Left colon (tissue), 2 donors: ENCODE measurements around the gene HTR6. TPM values are rescaled to one million over a fixed set of nuclear protein-coding genes. Genes with fewer than 3 reads are reported as not detected.

Source experiments
- ATAC-seq: fragments of 200-7000 bp; cut with Tn5 transposase; one replicate; pipeline ENCODE4 v1.9.1; 2020; ENCODE audit warnings: mild to moderate bottlenecking, moderate library complexity
- DNase-seq, 2 donors: peaks; one replicate each; pipeline ENCODE4 v3.0.0-alpha.2; 2020
- intact Hi-C, 2 donors: fragments of 100-400 bp; cut with DNase I in 1 of 2; cut with micrococcal nuclease in 1 of 2; formaldehyde crosslinking; loops; one replicate each; pipeline versions ENCODE4 v1.11.2 to v1.14.0; 2022; cut with DNase I, micrococcal nuclease
- total RNA-seq, 2 donors: library from RNA; stranded (reverse); fragmentation: NEBNext Ultra II Directional; extraction: Animal tissue kit (Norgen Biotek cat#: 25700); gene quantifications; one replicate each; pipeline ENCODE4 v1.2.1, GENCODE V29; 2021
- donor health status: DM: no; HTN: no; CAD: no.
- donor health status: DM: yes; HTN: yes; CAD: no.

The HTR6 gene
- total RNA-seq, 2 donors from 2014 or later: not detected

DNA sequence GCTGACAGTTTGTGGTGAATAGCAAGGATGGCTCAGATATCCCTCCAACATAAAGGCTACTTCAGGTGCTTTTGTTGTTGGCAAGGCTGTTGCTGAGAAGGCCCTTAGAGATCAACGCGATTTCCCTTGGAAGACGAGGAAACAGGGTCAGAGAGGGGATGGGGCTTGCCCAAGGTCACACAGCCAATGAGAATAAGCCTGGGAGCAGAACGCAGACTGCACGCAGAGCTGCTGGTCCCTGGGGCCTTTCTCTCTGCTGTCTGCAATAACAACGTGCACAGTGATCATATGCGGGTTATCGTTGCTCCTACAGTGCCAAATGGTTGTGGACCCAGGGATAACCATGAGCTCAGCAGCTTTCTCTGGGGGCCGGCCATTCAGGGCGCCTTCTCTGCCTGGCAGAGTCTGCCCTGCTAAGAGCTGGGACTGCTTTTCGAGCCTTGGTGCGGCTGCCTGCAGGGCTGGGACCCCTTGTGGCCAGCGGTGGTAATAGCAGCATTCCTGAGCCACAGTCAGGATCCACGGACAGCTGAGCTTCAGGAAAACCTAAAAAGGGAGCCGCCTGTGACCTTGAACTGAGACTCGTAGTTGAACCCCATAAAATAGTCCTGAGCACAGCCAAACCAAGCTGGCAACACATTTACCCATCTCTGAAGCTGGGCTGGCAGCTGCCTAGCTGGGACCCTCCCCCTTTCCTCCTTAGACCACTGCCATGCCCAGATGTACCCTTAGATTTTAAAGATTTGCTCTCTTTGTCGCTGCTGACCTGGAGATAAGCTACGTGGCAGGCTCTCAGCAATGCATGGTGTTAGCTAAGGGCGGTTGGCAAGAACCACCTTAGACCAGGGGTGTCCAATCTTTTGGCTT is 39.8 kb downstream of the HTR6 start:
- intact Hi-C loops: no loop called here
- ATAC-seq: peak; percentile 96
- peak; percentile 54 to 75 for DNase-seq

DNA sequence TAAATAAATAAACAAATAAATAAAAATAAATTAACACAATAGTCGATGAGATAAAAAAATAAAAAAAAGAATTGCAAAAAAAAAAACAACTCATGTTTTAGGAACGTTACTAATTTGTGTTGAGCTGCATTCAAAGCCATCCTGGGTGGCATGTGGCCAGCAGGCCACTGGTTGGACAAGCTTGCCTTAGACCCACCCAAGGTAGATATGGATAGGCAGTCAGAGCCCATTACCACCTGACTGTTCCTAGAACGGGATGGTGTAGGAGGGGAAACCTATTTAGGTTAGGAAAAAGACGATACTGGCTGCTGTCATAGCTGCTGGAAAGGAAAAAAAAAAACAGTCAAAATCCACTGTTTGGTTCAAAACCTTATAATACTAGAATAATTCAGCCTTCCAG is 40.8 kb downstream of the HTR6 start:
- no peak for ATAC-seq
- DNase-seq: no peak
- intact Hi-C loops: no loop called here

- intact Hi-C loops: no loop called here
- DNase-seq (no peak), ATAC-seq (no peak)
Measured at GRCh38 chr1:19706136-19706535, 41.5 kb downstream of the HTR6 start.

DNA sequence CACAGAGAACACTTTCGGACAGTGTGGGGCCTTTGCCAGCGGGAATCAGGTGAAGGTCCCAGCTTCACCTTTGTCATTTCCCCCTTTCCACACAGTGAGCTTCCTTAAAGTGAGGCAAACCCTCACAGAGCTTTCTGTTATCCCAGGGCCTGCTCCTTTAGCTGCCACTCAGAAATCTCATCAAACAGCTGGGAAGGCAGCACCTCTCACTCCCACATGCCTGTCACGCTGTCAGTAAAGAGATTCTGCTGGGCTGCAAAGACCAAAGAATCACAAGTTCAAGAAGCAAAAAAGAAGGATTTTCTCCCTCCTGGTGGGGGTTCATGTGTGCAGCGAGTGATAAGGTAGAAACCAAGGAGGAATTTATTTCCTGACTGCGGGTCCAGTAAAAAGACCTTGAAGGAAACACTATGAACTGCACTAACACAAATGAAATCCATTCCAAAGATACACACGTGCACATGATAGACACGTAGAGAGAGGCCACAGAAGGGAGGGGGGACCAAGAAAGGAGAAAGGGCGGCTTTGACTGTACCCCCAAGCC is 44.0 kb downstream of the HTR6 start:
- intact Hi-C loops: no loop called here
- ATAC-seq (no peak), DNase-seq (no peak)

- ATAC-seq: no peak
- intact Hi-C loops: no loop called here
- DNase-seq: no peak
Measured at GRCh38 chr1:19709260-19709793, 44.7 kb downstream of the HTR6 start.

DNA sequence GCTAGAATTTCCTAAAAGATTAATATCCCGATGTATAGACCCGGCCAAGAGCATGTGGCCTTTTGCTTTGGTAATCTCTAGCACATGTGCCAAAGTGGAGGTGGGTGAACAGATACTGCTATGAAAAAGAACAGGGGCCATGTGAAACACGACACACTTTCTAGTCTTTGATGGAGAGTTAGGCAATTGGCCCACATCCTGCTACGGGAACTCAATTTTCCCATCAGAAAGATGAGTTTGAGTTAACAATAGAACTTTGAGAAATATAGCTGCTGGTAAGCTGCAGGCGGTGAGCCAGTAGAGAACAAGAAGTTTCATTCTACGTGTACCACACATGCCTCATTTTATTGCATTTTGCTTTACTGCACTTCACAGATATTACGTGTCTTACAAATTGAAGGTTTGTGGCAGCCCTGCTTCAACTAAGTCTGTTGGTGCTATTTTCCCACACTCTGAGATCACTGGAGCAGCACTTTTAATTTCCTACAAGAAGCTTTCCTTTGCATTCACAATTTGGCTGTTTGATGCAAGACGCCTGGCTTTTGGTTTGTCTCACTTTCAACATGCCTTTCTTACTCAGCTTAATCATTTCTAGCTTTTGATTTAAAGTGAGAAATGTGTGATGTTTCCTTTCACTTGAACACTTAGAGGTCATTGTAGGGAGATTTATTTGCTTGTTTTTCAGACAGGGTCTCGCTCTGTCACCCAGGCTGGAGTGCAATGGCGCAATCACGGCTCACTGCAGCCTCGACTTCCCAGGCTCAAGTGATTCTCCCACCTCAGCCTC is 46.3 kb downstream of the HTR6 start:
- DNase-seq: no peak
- ATAC-seq: no peak
- intact Hi-C loops: no loop called here

DNA sequence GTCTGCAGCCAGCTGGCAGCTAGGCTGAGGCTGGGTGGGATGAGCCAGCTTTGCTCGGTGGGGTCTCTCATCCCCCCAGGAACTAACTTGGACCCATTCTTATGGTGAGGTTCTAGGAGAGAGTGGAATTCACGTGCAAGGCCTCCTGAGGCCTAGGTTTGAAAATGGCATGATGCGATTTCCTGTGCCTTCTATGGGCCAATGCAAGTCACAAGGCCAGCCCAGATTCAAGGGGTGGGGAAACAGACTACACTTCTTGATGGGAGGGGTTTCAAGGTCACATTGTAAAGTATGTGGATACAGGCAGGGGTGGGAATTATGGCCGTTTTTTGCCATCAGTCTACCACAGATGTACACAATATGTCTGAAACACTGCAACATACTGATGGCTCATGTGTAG is 48.3 kb downstream of the HTR6 start:
- intact Hi-C loops: no loop called here
- DNase-seq: no peak
- ATAC-seq: no peak

- intact Hi-C loops: no loop called here
- ATAC-seq (peak; percentile 99), DNase-seq (peak; percentile 93 to 96)
Measured at GRCh38 chr1:19715334-19716203, 50.9 kb downstream of the HTR6 start.

- no peak for DNase-seq
- no peak for ATAC-seq
- intact Hi-C loops: no loop called here
Measured at GRCh38 chr1:19717467-19717866, 52.8 kb downstream of the HTR6 start.

GRCh38 chr1:19720174-19720573 is 55.5 kb downstream of the HTR6 start:
- intact Hi-C loops: no loop called here
- no peak for ATAC-seq
- no peak for DNase-seq

- no peak for DNase-seq
- no peak for ATAC-seq
- intact Hi-C loops: no loop called here
Measured at GRCh38 chr1:19720973-19721372, 56.3 kb downstream of the HTR6 start.

GRCh38 chr1:19723874-19724273 is 59.2 kb downstream of the HTR6 start:
- ATAC-seq (no peak), DNase-seq (no peak)
- intact Hi-C loops: no loop called here

GRCh38 chr1:19725606-19726005 is 60.9 kb downstream of the HTR6 start:
- DNase-seq (no peak), ATAC-seq (no peak)
- intact Hi-C loops: no loop called here

DNA sequence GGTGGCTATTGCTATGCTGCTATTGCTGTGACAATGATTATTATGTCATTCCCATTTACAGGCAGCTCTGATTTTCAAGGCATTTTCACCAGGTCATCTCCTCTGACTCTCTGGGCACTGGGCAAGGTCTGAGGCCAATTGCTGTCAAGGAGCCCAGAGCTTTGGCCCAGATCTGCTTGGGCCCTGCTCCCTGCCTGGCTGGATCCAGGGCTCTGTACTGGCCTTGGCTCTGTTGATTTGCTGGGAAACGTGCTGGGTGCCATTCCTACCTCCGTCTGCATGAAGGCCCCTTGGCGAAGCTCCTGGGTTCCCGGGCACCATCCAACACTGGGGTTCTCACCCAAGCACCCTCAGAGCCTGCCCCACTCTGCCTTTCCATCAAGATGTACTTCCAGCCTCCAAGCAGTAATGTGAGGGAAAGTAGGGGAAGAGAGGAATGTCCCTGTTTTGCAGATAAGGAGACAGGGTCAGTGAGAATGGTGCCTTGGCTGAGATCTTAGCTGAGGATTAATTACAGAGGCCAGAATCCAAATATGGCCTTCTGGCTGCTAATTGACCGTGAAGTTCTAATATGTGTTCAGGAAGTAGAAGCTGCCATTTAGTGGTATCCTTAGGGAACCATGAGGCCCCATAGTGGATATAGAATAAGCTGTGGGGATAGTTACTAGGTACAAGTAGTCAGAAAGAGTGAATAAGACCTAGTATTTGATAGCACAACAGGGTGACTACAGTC is 63.9 kb downstream of the HTR6 start:
- no peak for ATAC-seq

GRCh38 chr1:19730232-19730631 is 65.6 kb downstream of the HTR6 start:
- DNase-seq (no peak), ATAC-seq (no peak)
- intact Hi-C loops: no loop called here

More for the DNA sequence above, 63.9 kb downstream of the HTR6 start:
- intact Hi-C loops: no loop called here
- no peak for DNase-seq
